Medulla oblongata (tissue), 1 donor: ENCODE data around the gene HELB.

Experiments
- DNase-seq: peaks from one replicate; pipeline ENCODE4 v3.0.0-alpha.2; 2015; ENCODE audit errors: extremely low spot score

HELB gene

GRCh38 chr12:66361703-66362102 is 59.4 kb downstream of the HELB start:
- no peak for DNase-seq

- DNase-seq: no peak
Measured at GRCh38 chr12:66365718-66366490, 63.6 kb downstream of the HELB start.

- DNase-seq: no peak
Measured at GRCh38 chr12:66367015-66367667, 64.8 kb downstream of the HELB start.

GRCh38 chr12:66371982-66372381 is 69.7 kb downstream of the HELB start:
- no peak for DNase-seq

- DNase-seq: no peak
Measured at GRCh38 chr12:66375560-66375959, 73.3 kb downstream of the HELB start.

- no peak for DNase-seq
Measured at GRCh38 chr12:66379616-66380015, 77.3 kb downstream of the HELB start.

GRCh38 chr12:66380769-66381535 is 78.7 kb downstream of the HELB start:
- no peak for DNase-seq

GRCh38 chr12:66387117-66387516 is 84.8 kb downstream of the HELB start:
- no peak for DNase-seq
